Muscle layer of colon (tissue), 2 donors: ENCODE data around the gene DNAAF2.
"Not testable (repeated sequence)": the region's sequence is repeated elsewhere in the genome, so short reads cannot be mapped to it uniquely, and the experiment has no call there.

Experiments used
- H3K27ac ChIP-seq: one replicate; pipeline ENCODE4 v1.7.0; 2013; ENCODE audit warnings: low read depth, mild to moderate bottlenecking, low read length, moderate library complexity
- H3K27me3 ChIP-seq, 2 donors: one replicate each; pipeline ENCODE4 v1.7.0; 2013; ENCODE audit warnings: low read length in 2 of 2, mild to moderate bottlenecking in 2 of 2; ENCODE audit not compliant: insufficient read depth in 2 of 2, control insufficient read depth in 1 of 2
- H3K36me3 ChIP-seq: one replicate; pipeline ENCODE4 v1.7.0; 2013; ENCODE audit warnings: mild to moderate bottlenecking, low read length; ENCODE audit not compliant: insufficient read depth
- H3K4me1 ChIP-seq: one replicate; pipeline ENCODE4 v1.7.0; 2013; ENCODE audit warnings: mild to moderate bottlenecking, low read length; ENCODE audit not compliant: insufficient read depth
- H3K4me3 ChIP-seq, 2 donors: one replicate each; pipeline ENCODE4 v1.7.0; 2013; ENCODE audit warnings: low read length in 2 of 2, low read depth in 1 of 2, mild to moderate bottlenecking in 1 of 2, moderate library complexity in 1 of 2
- H3K9ac ChIP-seq: one replicate; pipeline ENCODE4 v1.7.0; 2013; ENCODE audit warnings: low read length
- H3K9me3 ChIP-seq: one replicate; pipeline ENCODE4 v1.7.0; 2013; ENCODE audit warnings: mild to moderate bottlenecking, low read length
- donor health status: abdominal sarcoma.
- donor health status: Adenocarcinoma of cecum.

Gene DNAAF2, protein sequence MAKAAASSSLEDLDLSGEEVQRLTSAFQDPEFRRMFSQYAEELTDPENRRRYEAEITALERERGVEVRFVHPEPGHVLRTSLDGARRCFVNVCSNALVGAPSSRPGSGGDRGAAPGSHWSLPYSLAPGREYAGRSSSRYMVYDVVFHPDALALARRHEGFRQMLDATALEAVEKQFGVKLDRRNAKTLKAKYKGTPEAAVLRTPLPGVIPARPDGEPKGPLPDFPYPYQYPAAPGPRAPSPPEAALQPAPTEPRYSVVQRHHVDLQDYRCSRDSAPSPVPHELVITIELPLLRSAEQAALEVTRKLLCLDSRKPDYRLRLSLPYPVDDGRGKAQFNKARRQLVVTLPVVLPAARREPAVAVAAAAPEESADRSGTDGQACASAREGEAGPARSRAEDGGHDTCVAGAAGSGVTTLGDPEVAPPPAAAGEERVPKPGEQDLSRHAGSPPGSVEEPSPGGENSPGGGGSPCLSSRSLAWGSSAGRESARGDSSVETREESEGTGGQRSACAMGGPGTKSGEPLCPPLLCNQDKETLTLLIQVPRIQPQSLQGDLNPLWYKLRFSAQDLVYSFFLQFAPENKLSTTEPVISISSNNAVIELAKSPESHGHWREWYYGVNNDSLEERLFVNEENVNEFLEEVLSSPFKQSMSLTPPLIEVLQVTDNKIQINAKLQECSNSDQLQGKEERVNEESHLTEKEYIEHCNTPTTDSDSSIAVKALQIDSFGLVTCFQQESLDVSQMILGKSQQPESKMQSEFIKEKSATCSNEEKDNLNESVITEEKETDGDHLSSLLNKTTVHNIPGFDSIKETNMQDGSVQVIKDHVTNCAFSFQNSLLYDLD

GRCh38 chr14:49634547-49635334 is at the start of gene DNAAF2:
Gene DNAAF2 (minus strand): TSS chr14:49635244. CDS start chr14:49635149, 95 bp downstream.
- peaks cover 6% of the 10 kb centered on the region for H3K4me1 ChIP-seq
- peak within 1 kb of the TSS; percentile 74 for H3K9ac ChIP-seq
- no peaks in the 10 kb centered on the region for H3K27me3 ChIP-seq
- H3K27ac ChIP-seq, result peak within 1 kb of the TSS; percentile 95
- H3K9me3 ChIP-seq, result no peaks in the 10 kb centered on the region
- H3K36me3 ChIP-seq, result peaks cover 20% of the 10 kb centered on the region
- H3K4me3 ChIP-seq, result peak within 1 kb of the TSS; percentile 87 to 97

DNA sequence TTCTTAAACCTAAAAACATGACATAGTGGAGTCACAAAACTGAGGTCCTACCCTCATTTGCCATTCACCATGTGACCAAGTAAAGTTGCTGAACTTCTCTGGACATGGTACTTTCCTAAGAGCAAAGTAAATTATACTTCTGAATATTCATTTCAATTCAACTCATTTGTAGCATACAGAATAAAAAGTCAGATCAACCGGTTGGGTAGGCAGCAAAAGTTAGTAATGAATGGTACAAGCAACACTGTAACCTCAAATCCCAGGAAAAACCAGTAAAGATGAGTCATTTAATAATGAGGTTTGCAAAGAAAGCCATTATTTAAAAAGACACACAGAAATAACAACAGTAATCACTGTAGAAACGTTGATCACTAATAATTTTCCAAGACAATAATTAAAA is 44.2 kb upstream of the DNAAF2 start:
- Histone ChIP-seq H3K27ac (no peak overlapping the region), H3K9me3 (no peaks in the 10 kb centered on the region), H3K36me3 (no peaks in the 10 kb centered on the region), H3K4me3 (no peak overlapping the region), H3K9ac (no peak overlapping the region), H3K27me3 (no peaks in the 10 kb centered on the region), H3K4me1 (no peaks in the 10 kb centered on the region)

DNA sequence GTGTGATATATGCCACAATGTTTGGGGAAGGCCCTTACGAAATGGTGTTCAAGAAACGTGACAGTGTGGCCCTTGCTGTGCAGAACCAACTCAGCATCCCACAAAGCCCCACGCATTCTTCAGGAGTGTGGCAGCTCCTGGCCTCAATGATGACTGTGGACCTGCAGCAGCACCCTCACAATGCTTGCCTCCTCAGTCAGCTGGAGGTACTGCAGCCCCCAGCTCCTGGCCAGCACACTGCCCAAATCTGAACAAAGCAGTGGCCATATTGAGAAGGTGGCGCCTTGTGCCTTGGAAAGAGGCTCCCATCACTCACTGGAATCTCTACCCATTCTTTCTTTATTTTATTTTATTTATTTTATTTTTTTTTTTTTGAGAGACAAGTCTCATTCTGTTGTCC is 42.6 kb upstream of the DNAAF2 start:
- no peaks in the 10 kb centered on the region for H3K4me1 ChIP-seq
- H3K27ac ChIP-seq, result no peak overlapping the region

DNA sequence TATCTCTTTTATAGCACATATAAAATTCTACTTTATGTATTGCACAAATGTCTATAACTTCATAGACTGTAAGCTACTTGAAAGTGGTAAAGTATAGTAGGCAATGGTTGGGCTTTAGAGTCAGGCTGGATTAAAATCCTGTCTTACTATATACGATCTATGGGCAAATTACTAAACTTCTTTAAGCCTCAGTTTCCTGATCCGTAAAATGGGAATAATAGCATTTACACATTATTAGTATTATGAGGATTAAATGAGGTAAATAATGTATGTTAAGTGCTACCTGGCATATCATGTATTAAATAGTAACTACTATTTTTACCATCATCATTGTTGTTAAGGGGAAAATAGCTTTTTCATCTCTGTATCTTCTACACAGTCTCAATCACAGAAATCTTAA is 38.5 kb upstream of the DNAAF2 start:
- Histone ChIP-seq H3K9ac (no peak overlapping the region), H3K27me3 (no peaks in the 10 kb centered on the region), H3K4me1 (no peaks in the 10 kb centered on the region), H3K4me3 (no peak overlapping the region), H3K9me3 (no peaks in the 10 kb centered on the region), H3K27ac (no peak overlapping the region), H3K36me3 (no peaks in the 10 kb centered on the region)

More for the DNA sequence above, 42.6 kb upstream of the DNAAF2 start:
- no peak overlapping the region for H3K4me3 ChIP-seq
- H3K36me3 ChIP-seq, result no peaks in the 10 kb centered on the region
- no peaks in the 10 kb centered on the region for H3K9me3 ChIP-seq
- H3K27me3 ChIP-seq, result no peaks in the 10 kb centered on the region
- no peak overlapping the region for H3K9ac ChIP-seq

DNA sequence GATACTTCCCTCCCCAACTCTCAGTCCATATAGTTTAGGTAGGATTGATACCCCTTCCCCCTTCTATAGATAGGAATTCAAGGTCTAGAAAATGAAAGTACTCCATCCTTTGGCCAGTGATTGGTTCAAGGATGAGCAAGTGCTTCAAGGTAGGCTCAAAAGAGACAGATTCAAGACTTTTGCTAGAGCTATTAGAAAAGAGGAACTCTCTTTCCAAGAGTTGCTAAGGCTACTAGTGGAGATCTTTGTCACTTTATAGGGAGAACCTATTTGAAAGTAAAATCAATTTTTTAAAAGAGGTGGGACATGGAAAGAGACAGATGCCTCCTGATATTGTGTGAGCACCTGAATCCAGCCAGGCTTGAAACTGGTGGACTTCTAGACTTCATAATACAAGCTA is 35.4 kb upstream of the DNAAF2 start:
- H3K27me3 ChIP-seq, result no peaks in the 10 kb centered on the region

GRCh38 chr14:49659526-49660455 is 24.7 kb upstream of the DNAAF2 start:
- Histone ChIP-seq H3K9ac (no peak overlapping the region), H3K4me3 (no peak overlapping the region), H3K36me3 (no peaks in the 10 kb centered on the region), H3K27me3 (no peaks in the 10 kb centered on the region), H3K4me1 (no peaks in the 10 kb centered on the region), H3K27ac (no peak overlapping the region), H3K9me3 (no peaks in the 10 kb centered on the region)

More for the DNA sequence above, 35.4 kb upstream of the DNAAF2 start:
- Histone ChIP-seq H3K27ac (no peak overlapping the region), H3K9ac (no peak overlapping the region), H3K4me1 (no peaks in the 10 kb centered on the region), H3K36me3 (no peaks in the 10 kb centered on the region), H3K9me3 (no peaks in the 10 kb centered on the region), H3K4me3 (no peak overlapping the region)

- not testable (repeated sequence) for H3K4me1 ChIP-seq, H3K4me3 ChIP-seq, H3K36me3 ChIP-seq, H3K27ac ChIP-seq, H3K27me3 ChIP-seq, H3K9ac ChIP-seq, H3K9me3 ChIP-seq
Measured at GRCh38 chr14:49657500-49657899, 22.5 kb upstream of the DNAAF2 start.

DNA sequence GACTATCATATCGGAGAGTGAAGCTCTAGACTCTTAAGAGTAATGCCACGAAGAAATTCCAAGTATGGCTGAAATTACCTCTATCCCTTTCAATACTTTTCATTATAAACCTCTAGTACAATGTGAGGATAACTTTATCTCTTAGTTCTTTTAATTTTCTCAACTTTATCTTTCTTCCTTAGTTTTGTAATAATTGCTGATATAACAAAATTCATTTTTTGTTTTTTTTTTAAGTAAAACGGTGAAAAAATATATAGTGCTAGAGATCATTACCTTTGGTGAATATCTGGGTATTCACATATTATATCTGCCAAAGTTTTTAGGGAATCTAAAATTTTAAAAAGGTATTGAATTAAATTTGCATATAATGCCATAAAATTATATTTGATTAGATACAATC is 19.5 kb upstream of the DNAAF2 start:
- no peak overlapping the region for H3K4me3 ChIP-seq
- no peak overlapping the region for H3K9ac ChIP-seq
- H3K9me3 ChIP-seq, result no peaks in the 10 kb centered on the region
- H3K36me3 ChIP-seq, result no peaks in the 10 kb centered on the region
- H3K27me3 ChIP-seq, result no peaks in the 10 kb centered on the region
- no peak overlapping the region for H3K27ac ChIP-seq
- H3K4me1 ChIP-seq, result no peaks in the 10 kb centered on the region

DNA sequence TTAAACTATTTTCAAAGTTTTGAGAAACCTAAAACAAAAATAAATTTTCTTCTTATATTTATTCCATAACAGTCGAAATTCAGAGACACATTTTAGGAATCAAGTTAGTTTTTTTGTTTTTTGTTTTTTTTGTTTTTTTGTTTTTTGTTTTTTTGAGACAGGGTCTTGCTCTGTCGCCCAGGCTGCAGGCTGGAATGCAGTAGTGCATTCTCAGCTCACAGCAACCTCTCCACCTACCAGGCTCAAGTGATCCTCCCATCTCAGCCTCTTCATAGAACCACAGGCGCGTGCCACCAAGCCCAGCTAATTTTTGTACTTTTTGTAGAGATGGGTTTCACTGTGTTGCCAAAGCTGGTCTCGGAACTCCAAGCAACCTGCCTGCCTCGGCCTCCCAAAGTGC is 18.5 kb upstream of the DNAAF2 start:
- H3K4me3 ChIP-seq, result no peak overlapping the region
- no peaks in the 10 kb centered on the region for H3K36me3 ChIP-seq
- no peaks in the 10 kb centered on the region for H3K27me3 ChIP-seq
- no peak overlapping the region for H3K27ac ChIP-seq
- no peaks in the 10 kb centered on the region for H3K9me3 ChIP-seq
- no peak overlapping the region for H3K9ac ChIP-seq
- no peaks in the 10 kb centered on the region for H3K4me1 ChIP-seq

DNA sequence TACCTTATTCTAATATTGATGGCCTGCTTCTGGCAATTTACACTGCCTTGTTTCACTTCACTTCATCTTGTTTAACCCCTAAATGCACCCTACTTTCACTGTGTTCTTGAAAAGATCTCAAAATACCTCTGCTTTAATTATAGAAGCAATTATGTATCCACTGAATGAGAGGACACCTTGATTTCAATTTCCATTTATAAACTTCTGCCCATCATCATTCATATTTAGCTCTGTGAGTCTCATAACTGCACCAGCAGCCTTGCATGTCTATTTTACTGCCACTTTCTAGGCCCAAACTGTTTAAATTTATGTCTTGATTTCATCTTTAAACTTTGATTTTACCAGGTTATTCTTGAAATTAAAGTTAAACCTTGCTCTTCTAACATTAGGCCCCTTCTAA is 7.1 kb upstream of the DNAAF2 start:
- Histone ChIP-seq H3K4me3 (no peak overlapping the region), H3K36me3 (peaks cover 13% of the 10 kb centered on the region), H3K27me3 (no peaks in the 10 kb centered on the region), H3K27ac (no peak overlapping the region), H3K9me3 (no peaks in the 10 kb centered on the region), H3K9ac (no peak overlapping the region), H3K4me1 (peaks cover 8% of the 10 kb centered on the region)
